GM12878 (cell line): ENCODE data around the gene TPK1. TPM values are rescaled to one million over a fixed set of nuclear protein-coding genes. Genes with fewer than 3 reads are reported as not detected.

Experiments used
- ATAC-seq: fragments of 200-7000 bp; cut with Tn5 transposase; 3 replicates; pipeline ENCODE4 v1.9.1; 2020; ENCODE audit warnings: mild to moderate bottlenecking, moderate library complexity
- BruUV-seq: library from RNA; stranded (reverse); fragments of 400-500 nt; replicated peaks from 2 replicates; lab custom pipeline; 2021; lab: Mats Ljungman, UMichigan
- CTCF ChIA-PET: fragments of 300-600 bp; sonication (Branson Sonifier 250); formaldehyde crosslinking; extraction: SDS; loops from one replicate; lab custom pipeline; 2021; ENCODE audit warnings: inconsistent platforms; lab: Yijun Ruan, JAX
- POLR2A ChIA-PET: fragments of 350-600 bp; formaldehyde crosslinking; extraction: SDS; loops from one replicate; lab custom pipeline; 2021; ENCODE audit warnings: inconsistent platforms; lab: Charles Lee
- RAD21 ChIA-PET: fragments of 300-600 bp; sonication (Branson Sonifier 250); formaldehyde crosslinking; loops from one replicate; lab custom pipeline; 2023; ENCODE audit warnings: antibody characterized with exemption; ENCODE audit not compliant: unreplicated experiment; lab: Charles Lee
- SMC1A ChIA-PET: fragments of 300-600 bp; sonication (Branson Sonifier 250); formaldehyde crosslinking; loops from one replicate; lab custom pipeline; 2023; ENCODE audit not compliant: unreplicated experiment, uncharacterized antibody; lab: Charles Lee
- DNase-seq: peaks from one replicate; pipeline ENCODE4 v3.0.0-alpha.2; 2011; ENCODE audit warnings: low read depth, low spot score
- FAIRE-seq: peaks from 3 replicates; lab custom pipeline; 2011; peaks lifted over from hg19 to GRCh38; lab: Jason Lieb, UNC
- H2AFZ ChIP-seq: 2 replicates; pipeline ENCODE4 v1.6.0; 2011; ENCODE audit warnings: low read depth, low read length, control low read depth; ENCODE audit not compliant: control insufficient read depth
- H3K27ac ChIP-seq: 2 replicates; pipeline ENCODE4 v1.5.1; 2011; ENCODE audit warnings: control low read depth; ENCODE audit not compliant: control insufficient read depth, insufficient read depth
- H3K27me3 ChIP-seq, 2 experiments: replicated peaks in 1 of 2; 2 replicates each; pipeline versions ENCODE4 v1.6.0 to v1.6.1; 2011; ENCODE audit warnings: low read length in 1 of 2; ENCODE audit not compliant: control insufficient read depth in 2 of 2, insufficient read depth in 2 of 2
- H3K36me3 ChIP-seq, 2 experiments: 2 replicates each; pipeline ENCODE4 v1.5.1; 2011; ENCODE audit warnings: low read length in 1 of 2; ENCODE audit not compliant: control insufficient read depth in 2 of 2, insufficient read depth in 2 of 2
- H3K4me1 ChIP-seq: 2 replicates; pipeline ENCODE4 v1.6.1; 2011; ENCODE audit warnings: mild to moderate bottlenecking, low read length, moderate library complexity, mixed read lengths; ENCODE audit not compliant: control insufficient read depth, insufficient read depth
- H3K4me2 ChIP-seq: 2 replicates; pipeline ENCODE4 v1.6.0; 2011; ENCODE audit warnings: control low read depth; ENCODE audit not compliant: control insufficient read depth, insufficient read depth
- H3K4me3 ChIP-seq: fragments of 200-600 bp; sonication (generic); 2 replicates; pipeline ENCODE4 v1.5.1; 2016
- H3K79me2 ChIP-seq: 2 replicates; pipeline ENCODE4 v1.6.0; 2011; ENCODE audit warnings: low read length; ENCODE audit not compliant: control insufficient read depth, insufficient read depth
- H3K9ac ChIP-seq: 2 replicates; pipeline ENCODE4 v1.8.0; 2011; ENCODE audit warnings: low read length, control low read depth, mixed read lengths; ENCODE audit not compliant: control insufficient read depth, insufficient read depth
- H3K9me3 ChIP-seq: replicated peaks from 3 replicates; pipeline ENCODE4 v1.5.1; 2011; ENCODE audit warnings: mild to moderate bottlenecking, low read length; ENCODE audit not compliant: control insufficient read depth, insufficient read depth
- H4K20me1 ChIP-seq: 2 replicates; pipeline ENCODE4 v1.6.0; 2011; ENCODE audit not compliant: control insufficient read depth, insufficient read depth
- ATF2 ChIP-seq: IDR thresholded peaks from 2 replicates; pipeline ENCODE4 v1.6.1; 2012; ENCODE audit warnings: low read length, inconsistent platforms
- GATAD2B ChIP-seq: fragments of 450-650 bp; conservative IDR thresholded peaks from 2 replicates; pipeline ENCODE4 v1.6.1; 2017; ENCODE audit warnings: low read depth, mild to moderate bottlenecking, moderate library complexity
- KAT2A ChIP-seq: conservative IDR thresholded peaks from 2 replicates; pipeline ENCODE4 v1.6.1; 2011; ENCODE audit warnings: low read depth, low read length; ENCODE audit not compliant: control insufficient read depth
- NFYA ChIP-seq: IDR thresholded peaks from 2 replicates; pipeline ENCODE4 v1.6.1; 2011; ENCODE audit warnings: low read depth, mild to moderate bottlenecking, low read length, improper control_type of control experiment, borderline replicate concordance
- PKNOX1 ChIP-seq: fragments of 450-650 bp; IDR thresholded peaks from 2 replicates; pipeline ENCODE4 v1.6.1; 2016; ENCODE audit warnings: mild to moderate bottlenecking
- RAD21 ChIP-seq: IDR thresholded peaks from 2 replicates; pipeline ENCODE4 v1.6.1; 2011; ENCODE audit warnings: mild to moderate bottlenecking, low read depth, low read length, moderate library complexity; ENCODE audit not compliant: insufficient read depth
- TCF3 ChIP-seq: IDR thresholded peaks from 2 replicates; pipeline ENCODE4 v1.6.1; 2012; ENCODE audit warnings: low read depth, mild to moderate bottlenecking, low read length, borderline replicate concordance; ENCODE audit not compliant: insufficient read depth
- WGBS: methylation state at CpG from one replicate; pipeline ENCODE4 v1.1.6; 2016; ENCODE audit warnings: low lambda C conversion rate; ENCODE audit not compliant: insufficient replicate concordance, insufficient coverage; ENCODE audit errors: missing lambda C conversion rate; 5-methylcytosine and 5-hydroxymethylcytosine counted together
- in situ Hi-C: fragments of 300-500 bp; cut with MboI; formaldehyde crosslinking; loops from 9 replicates; pipeline ENCODE4 v1.14.3; 2018; ENCODE audit warnings: mixed read lengths
- intact Hi-C: fragments of 100-400 bp; cut with micrococcal nuclease; formaldehyde crosslinking; loops from one replicate; pipeline ENCODE4 v1.14.2; 2022; ENCODE audit not compliant: unreplicated experiment
- polyA plus RNA-seq, 11 experiments: library from polyadenylated mRNA; depleted of rRNA in 4 of 11; unstranded in 6 of 11; stranded (reverse) in 5 of 11; fragments of >200 nt; fragmentation: Nextera tagmentation in 4 of 11; fragmentation: Illumina TruSeq in 1 of 11; extraction: Ambion mirVana in 4 of 11; extraction: Trizol in 1 of 11; gene quantifications; 1 replicate in 1 of 11; 2 replicates in 10 of 11; pipeline versions ENCODE4 v1.2.1 to v1.2.3, GENCODE V29; 2011 to 2016; ENCODE audit warnings: inconsistent platforms in 2 of 11, missing spikeins in 2 of 11, low read depth in 1 of 11
- total RNA-seq, 4 experiments: library from RNA; depleted of rRNA in 3 of 4; stranded (reverse); fragments of >200 nt in 3 of 4; fragmentation: Illumina TruSeq in 1 of 4; extraction: Trizol in 1 of 4; gene quantifications; 2 replicates each; pipeline versions ENCODE4 v1.2.1 to v1.2.3, GENCODE V29; 2013 to 2021

The TPK1 gene
- total and polyA plus RNA-seq, 10 of the 15 experiments (the other 5 are each of a cell fraction or from before 2014, with no cell fraction given) = 7.1 to 19.0 (median 9.3) TPM

GRCh38 chr7:144628176-144628575, 207.7 kb downstream of the TPK1 start:
- TF ChIP-seq ATF2 = no peak
- intact Hi-C loops = no loop called here
- H3K79me2 ChIP-seq = no peaks in the 10 kb centered on the region
- in situ Hi-C loops = no loop called here
- ChIA-PET RAD21 (no interaction called here), CTCF (no interaction called here), POLR2A (no interaction called here), SMC1A (no interaction called here)
- FAIRE-seq (no peak), ATAC-seq (no peak), DNase-seq (no peak)
- BruUV-seq = no TSS peak
- H3K9me3 ChIP-seq = no peaks in the 10 kb centered on the region; the same call in 2 of the 3 replicates
- WGBS = 21% methylated on average over 2 of the region's 2 CpGs
- H3K27ac ChIP-seq = no peak overlapping the region
- no peak overlapping the region for H2AFZ ChIP-seq
- no peaks in the 10 kb centered on the region for H4K20me1 ChIP-seq
- H3K36me3 ChIP-seq = no peaks in the 10 kb centered on the region
- H3K9ac ChIP-seq = no peak overlapping the region
- no peaks in the 10 kb centered on the region for H3K4me1 ChIP-seq
- no peaks in the 10 kb centered on the region for H3K27me3 ChIP-seq
- H3K4me3 ChIP-seq = no peak overlapping the region
- H3K4me2 ChIP-seq = no peak overlapping the region

GRCh38 chr7:144622745-144623144, 213.1 kb downstream of the TPK1 start:
- ChIA-PET RAD21 (no interaction called here), POLR2A (no interaction called here), CTCF (interaction anchor here (0.7 to 1.7 kb wide), 4 partner anchors 9 to 595 kb away, joined by 3 to 5 read pairs (median 4); no protein-coding TSS in a partner anchor), SMC1A (interaction anchor here (1.3 to 1.5 kb wide), 3 partner anchors 9 to 33 kb away, joined by 3 to 4 read pairs (median 3); no protein-coding TSS in a partner anchor)
- H4K20me1 ChIP-seq = no peaks in the 10 kb centered on the region
- no peak overlapping the region for H3K4me2 ChIP-seq
- no peaks in the 10 kb centered on the region for H3K27me3 ChIP-seq
- no peak overlapping the region for H3K9ac ChIP-seq
- no peak for FAIRE-seq
- H3K4me3 ChIP-seq = no peak overlapping the region
- no peaks in the 10 kb centered on the region for H3K79me2 ChIP-seq
- in situ Hi-C loops (no loop called here), intact Hi-C loops (no loop called here)
- WGBS = 40% methylated on average over 3 of the region's 3 CpGs
- H3K4me1 ChIP-seq = no peaks in the 10 kb centered on the region
- H3K9me3 ChIP-seq = no peaks in the 10 kb centered on the region
- H3K36me3 ChIP-seq = no peaks in the 10 kb centered on the region
- no peak overlapping the region for H2AFZ ChIP-seq
- TF ChIP-seq GATAD2B (no peak), TCF3 (no peak), NFYA (no peak), KAT2A (no peak), RAD21 (no peak), PKNOX1 (no peak)
- BruUV-seq = no TSS peak
- H3K27ac ChIP-seq = no peak overlapping the region
- DNase-seq = no peak
- no peak for ATAC-seq
